Adrenal gland (tissue), 5 donors: Measurements from ENCODE around the gene LY6G6F.

Source experiments
- CTCF ChIP-seq, 6 experiments: fragments of 450-650 bp in 4 of 6; fragments of 200-600 bp in 2 of 6; sonication (generic) in 1 of 6; IDR thresholded peaks; 1 replicate in 5 of 6; 2 replicates in 1 of 6; pipeline versions ENCODE4 v1.5.1 to v1.8.0; 2016 to 2021; ENCODE audit warnings: antibody characterized with exemption in 6 of 6, mild to moderate bottlenecking in 2 of 6, moderate library complexity in 1 of 6
- POLR2A ChIP-seq, 2 donors: fragments of 450-650 bp; IDR thresholded peaks; one replicate each; pipeline ENCODE4 v1.6.1; 2017; ENCODE audit warnings: antibody characterized with exemption in 2 of 2, mild to moderate bottlenecking in 2 of 2, moderate library complexity in 1 of 2
- donor health status: DM: no; HTN: no; CAD: no.

- TF ChIP-seq POLR2A (IDR thresholded peaks at IDR 0.05) (no peak), CTCF (IDR thresholded peaks at IDR 0.05) (no peak)
Observed at GRCh38 chr6:31740397-31741223, 33.9 kb downstream of the LY6G6F start.
